Stimulated activated CD8-positive, alpha-beta memory T cell treated with anti-CD3 and anti-CD28 coated beads, Interleukin-7, amount 100 ng/mL, for 24 hours (primary cell): ENCODE data around the gene GOLGA8B.
"Not testable (repeated sequence)": the region's sequence is repeated elsewhere in the genome, so short reads cannot be mapped to it uniquely, and the experiment has no call there.

Experiments used
- DNase-seq: peaks from one replicate; pipeline ENCODE4 v3.0.0-alpha.2; 2020; ENCODE audit warnings: low read depth

The GOLGA8B gene

DNA sequence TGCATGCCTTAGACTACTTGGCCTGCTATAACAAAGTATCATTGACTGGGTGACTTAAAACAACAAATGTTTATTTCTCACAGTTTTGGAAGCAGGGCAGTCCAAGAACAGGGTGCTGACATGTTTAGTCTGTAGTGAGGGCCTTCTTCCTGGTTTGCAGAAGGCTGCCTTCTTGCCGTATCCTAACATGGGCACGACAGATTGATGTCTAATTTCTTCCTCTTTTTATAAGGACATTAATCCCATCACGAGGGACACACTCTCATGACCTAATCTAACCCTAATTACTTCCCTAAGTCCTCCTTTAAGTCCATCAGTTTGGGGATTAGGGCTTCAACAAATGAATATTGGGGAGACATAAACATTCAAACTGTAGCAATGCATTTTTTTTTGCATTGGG is 10.9 kb upstream of the GOLGA8B start:
- DNase-seq: no peak

DNA sequence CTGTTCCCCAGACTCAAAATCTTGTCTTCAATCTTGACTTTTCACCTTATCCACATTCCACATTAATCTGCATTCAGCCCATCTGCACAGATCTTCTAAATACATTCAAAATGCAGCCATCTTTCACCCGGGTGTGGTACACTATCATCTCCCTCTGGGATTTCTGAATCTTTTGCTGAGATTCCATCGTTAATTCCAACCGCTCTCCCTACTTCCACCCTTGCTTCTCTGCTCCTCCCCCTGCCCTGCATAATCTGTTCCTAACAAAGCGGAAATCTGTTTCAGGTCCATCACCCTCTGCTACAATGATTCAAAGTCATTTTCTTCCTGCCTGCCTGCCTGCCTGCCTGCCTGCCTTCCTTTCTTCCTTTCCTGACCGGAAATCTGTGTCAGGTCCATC is 7.9 kb upstream of the GOLGA8B start:
- no peak for DNase-seq

DNA sequence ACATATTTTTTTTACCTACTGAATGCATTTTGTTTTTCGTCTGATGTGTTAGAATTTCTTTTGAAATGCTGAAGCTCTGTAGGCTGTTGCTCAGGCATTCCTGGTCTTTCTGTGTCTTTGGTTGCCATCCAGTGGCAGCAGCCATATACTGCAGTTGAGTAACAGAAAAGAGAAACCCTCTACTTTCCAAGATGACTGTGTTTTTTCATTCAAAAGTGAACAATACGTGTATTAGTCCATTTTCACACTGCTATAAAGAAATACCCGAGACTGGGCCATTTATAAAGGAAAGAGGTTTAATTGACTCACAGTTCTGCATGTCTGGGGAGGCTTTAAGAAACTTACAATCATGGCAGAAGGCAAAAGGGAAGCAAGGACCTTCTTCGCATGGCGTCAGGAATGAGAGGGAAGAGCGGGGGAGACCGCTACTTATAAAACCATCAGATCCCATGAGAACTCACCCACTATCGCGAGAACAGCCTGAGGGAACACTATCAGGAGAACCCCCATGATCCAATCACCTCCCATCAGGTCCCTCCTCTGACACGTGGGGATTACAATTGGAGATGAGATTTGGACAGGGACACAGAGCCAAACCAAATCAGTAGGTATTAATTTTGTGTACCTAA is 4.7 kb upstream of the GOLGA8B start:
- DNase-seq: no peak

- not testable (repeated sequence) for DNase-seq
Measured at GRCh38 chr15:34585966-34586365, 2.5 kb upstream of the GOLGA8B start.

- DNase-seq: no peak
Measured at GRCh38 chr15:34584996-34585395, 1.5 kb upstream of the GOLGA8B start.

DNA sequence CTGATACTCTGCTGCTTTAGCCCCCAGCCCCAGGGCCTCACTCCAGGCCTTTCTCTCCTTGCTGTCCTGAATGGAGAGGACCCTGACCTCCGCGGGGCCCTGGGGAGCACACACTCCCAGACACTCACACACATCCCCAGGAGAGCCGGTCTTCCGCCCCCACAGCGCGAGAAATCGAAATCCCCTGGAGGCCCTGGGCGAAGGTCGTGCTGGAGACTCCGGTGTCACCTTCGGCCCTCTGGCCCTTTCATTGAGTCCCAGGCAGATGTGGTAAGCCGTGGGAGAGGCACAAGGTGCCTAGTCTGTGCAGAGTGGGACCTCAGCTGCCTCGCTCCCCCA is 848 bp upstream of the GOLGA8B start:
- no peak for DNase-seq

GRCh38 chr15:34582461-34583371 is 735 bp downstream of the GOLGA8B start:
- DNase-seq: no peak

GRCh38 chr15:34581687-34582460 is 1.6 kb downstream of the GOLGA8B start:
- not testable (repeated sequence) for DNase-seq

DNA sequence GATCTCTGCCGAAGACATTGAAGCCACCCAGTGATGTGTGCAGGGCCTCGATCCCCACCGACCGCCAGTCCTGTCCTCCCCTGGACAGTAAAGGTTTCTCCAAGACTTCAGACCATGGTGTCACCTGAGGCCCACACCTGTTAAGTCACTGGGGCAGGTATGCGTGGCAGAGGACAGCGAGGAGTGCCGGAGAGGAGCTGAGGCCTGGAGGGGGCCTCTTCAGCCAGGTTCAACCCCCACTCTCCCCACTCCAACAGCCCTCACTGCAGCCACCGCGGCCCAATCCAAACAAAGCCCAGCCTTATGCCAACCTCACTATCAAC is 2.4 kb downstream of the GOLGA8B start:
- no peak for DNase-seq

DNA sequence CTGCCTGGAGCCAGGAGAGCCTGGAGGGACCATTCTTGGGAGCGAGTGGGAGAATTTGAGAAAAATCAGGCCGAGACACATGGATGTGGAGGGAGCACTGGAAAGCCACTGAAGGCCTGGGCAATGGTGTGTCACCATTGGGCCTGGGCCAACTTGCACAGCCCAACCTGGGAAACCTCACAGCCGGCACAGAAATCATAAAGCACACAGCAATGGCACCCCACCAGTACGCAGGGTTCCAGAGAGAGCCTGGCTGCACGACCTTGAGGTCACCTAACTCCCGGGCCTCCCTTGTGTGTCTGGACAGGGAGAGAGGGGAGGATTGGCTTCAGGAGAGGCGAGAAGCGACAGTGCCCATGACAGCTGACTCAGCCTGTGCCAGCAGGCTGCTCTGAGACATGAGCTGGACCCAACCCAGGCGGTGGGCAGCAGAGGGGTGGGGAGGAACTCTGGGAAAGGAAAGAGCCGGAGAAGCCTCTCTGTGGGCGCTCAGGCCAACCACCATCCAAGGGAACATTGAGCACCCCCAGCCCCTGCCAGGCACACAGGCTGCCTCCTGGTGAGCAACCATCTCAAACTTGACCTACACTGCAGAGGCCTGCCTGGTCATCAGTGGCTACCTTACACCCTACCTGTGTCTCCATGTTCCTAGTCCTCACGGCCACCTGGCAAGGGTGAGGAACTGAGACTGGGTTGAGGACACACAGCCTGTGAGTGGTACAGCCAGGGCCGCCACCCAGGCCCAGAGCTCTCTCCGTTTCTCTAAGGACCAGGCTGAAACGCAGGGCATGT is 3.0 kb downstream of the GOLGA8B start:
- not testable (repeated sequence) for DNase-seq

- DNase-seq: no peak
Measured at GRCh38 chr15:34578283-34578674, 5.2 kb downstream of the GOLGA8B start.

GRCh38 chr15:34577658-34578282 is 5.7 kb downstream of the GOLGA8B start:
- not testable (repeated sequence) for DNase-seq

GRCh38 chr15:34575035-34575434 is 8.4 kb downstream of the GOLGA8B start:
- DNase-seq: not testable (repeated sequence)

DNA sequence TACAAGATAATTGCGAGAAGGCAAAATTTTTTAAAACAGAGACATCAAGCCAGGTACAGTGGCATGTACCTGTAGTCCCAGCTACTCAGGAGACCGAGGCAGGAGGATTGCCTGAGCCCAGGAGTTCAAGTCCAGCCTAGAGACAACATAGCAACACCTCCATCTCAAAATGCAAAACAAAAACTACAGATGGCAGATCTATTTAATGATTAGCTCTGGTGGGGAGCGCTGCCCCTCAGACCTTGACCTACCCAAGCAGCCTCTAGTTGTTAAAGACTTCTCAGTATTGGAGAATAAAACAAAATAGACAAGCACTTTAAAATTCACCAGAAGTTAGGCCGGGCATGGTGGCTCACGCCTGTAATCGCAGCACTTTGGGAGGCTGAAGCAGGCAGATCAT is 10.5 kb downstream of the GOLGA8B start:
- not testable (repeated sequence) for DNase-seq

DNA sequence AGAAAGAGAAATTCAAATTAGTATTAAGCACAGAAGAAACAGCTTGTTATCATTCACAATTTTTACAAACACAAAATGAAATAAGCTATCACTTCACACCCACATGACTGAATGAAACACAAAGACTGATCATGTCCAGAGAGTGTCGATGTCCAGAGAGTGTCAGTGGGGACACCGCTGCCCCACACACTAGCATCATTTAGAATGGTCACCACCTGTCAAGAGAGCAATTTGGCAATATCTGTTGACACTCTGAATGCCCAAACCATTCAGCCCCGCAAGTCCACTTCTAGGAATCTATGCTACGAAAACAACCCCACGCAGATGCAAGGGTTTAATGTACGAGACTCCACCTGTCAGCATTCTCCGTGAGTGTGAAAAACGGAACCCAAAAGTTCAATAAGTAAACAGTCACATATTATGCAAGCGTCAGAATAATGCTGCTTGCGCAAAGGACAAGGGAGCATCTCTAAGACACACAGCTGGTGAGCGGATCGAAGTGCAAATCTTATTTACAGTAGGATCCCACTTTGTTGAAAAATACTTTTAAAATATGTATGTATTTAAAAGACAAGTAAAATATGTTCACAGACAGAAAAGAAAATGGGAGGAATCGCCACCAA is 11.3 kb downstream of the GOLGA8B start:
- DNase-seq: not testable (repeated sequence)

DNA sequence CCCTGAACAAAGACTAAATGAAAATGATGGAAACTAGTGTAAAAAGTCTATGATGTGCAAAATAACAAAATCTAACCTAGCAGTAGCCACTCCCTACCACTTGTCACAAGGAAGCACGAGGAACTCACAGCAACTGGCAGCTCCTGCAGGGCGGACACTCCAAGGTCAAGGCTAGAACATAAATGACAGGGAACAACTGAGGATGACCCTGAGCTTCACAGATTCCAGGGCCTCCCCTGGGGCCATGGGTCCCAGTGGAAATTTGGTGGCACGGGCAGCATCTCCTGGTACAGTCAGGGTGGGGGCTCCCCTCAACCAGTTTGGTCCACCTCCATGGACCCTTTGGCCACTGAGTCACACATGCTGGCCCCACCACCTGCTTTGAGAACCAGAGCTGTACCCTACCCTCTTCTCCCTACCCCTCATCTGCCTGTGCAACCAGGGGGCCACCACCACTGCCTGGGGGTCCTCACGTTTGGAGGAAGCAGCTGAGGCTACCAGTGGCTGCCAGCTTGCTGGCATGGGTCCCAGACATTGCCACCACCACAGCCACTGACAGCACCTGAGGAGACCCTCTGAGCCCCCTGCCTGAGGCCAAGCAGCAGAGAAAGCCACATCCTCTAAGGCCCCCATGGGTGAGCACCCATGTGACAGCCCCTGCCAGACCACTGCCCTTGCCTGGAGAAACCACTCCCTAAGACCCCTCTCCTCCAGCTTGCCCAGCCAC is 13.6 kb downstream of the GOLGA8B start:
- DNase-seq: not testable (repeated sequence)

DNA sequence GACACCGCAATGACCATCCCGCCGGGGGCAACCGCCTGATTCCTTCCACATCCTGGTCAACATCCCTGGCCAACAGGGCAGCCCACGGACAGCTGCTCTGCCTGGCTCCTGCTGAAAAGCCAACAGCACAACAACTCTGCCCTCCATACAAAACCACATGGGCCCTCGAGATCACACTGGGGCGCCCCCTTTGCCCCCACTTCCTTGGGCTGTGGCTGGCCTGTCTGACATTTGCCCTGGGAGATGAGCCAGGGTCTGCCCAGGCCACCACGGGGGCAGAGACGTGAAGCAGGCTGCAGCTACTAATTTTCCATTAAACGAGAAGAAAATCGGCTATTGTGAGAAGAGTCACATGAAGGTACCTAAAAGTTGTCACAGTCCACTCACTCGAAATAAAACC is 16.3 kb downstream of the GOLGA8B start:
- not testable (repeated sequence) for DNase-seq

DNA sequence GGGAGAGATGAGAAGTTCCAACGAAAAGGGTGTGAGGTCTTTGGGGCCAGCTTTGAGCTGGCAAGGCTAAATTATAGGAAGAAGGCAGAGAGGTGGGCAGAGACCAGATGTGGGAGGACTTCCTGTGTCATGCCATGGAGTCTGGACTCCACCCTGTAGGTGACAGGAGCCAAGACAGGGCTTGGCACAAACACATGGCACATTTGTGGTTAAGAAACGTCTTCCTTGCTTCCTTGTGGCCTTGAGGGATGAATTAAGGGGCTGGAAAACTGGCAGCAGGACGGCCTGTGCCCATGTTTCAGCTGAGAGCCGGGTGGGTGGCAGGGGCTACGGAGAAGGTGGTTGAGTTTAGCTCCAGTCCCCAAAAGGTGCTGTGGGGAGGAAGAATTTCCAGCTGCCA is 18.7 kb downstream of the GOLGA8B start:
- DNase-seq: not testable (repeated sequence)

DNA sequence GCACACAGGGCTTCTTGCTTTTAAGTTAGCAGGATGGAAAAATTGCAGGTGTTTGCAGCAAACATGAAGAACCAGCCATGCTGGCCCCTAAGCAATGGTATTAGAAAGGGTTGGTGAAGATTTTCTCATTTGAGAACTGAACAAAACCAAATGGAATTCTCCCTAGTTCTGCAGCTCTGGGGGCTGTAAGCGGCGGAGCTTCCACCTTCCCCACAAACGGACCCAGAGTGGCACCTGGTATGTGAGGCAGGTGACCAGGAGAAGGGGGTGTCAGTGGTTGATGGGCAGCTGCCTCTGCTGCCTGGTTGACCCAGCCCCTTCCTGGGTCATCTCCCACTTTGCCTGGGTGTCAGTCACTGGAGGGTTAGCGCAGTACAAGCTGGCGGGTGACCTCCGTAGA is 22.6 kb downstream of the GOLGA8B start:
- not testable (repeated sequence) for DNase-seq

GRCh38 chr15:34559764-34560163 is 23.7 kb downstream of the GOLGA8B start:
- DNase-seq: not testable (repeated sequence)
